A204.1 (cell line): ENCODE data around the gene SSBP2.

Source experiments
- FAIRE-seq: peaks from 2 replicates; lab custom pipeline; 2012; peaks lifted over from hg19 to GRCh38; lab: Jason Lieb, UNC

The SSBP2 gene

GRCh38 chr5:81383867-81384266, 367.0 kb downstream of the SSBP2 start:
- no peak for FAIRE-seq

- FAIRE-seq = no peak
These were observed 379.5 kb downstream of the SSBP2 start for GRCh38 chr5:81371354-81371876.

GRCh38 chr5:81370912-81371311, 380.0 kb downstream of the SSBP2 start:
- no peak for FAIRE-seq

- FAIRE-seq = no peak
These were observed 385.4 kb downstream of the SSBP2 start for GRCh38 chr5:81365541-81365940.

GRCh38 chr5:81363093-81363871, 387.6 kb downstream of the SSBP2 start:
- no peak for FAIRE-seq
